Glomerular endothelial cell (primary cell): ENCODE data around the gene VPS18. TPM values are rescaled to one million over a fixed set of nuclear protein-coding genes. Genes with fewer than 3 reads are reported as not detected.
"Not testable (repeated sequence)": the region's sequence is repeated elsewhere in the genome, so short reads cannot be mapped to it uniquely, and the experiment has no call there.

Source experiments
- DNase-seq: peaks from one replicate; pipeline ENCODE4 v3.0.0-alpha.2; 2011; ENCODE audit warnings: low read depth, low spot score; ENCODE audit errors: extremely low read depth
- total RNA-seq: library from RNA; depleted of rRNA; stranded (reverse); fragments of >200 nt; gene quantifications from 2 replicates; pipeline ENCODE4 v1.2.3, GENCODE V29; 2015

The VPS18 gene
- 60.4 and 63.8 TPM in 2 replicates for total RNA-seq

- DNase-seq, result peak; percentile 63
Observed at GRCh38 chr15:40893733-40894680, at the start of gene VPS18. VPS18 (plus strand) TSS chr15:40894450; CDS start chr15:40894769, 319 bp downstream.

- DNase-seq, result no peak
Observed at GRCh38 chr15:40844696-40845030, 49.6 kb upstream of the VPS18 start.

- DNase-seq, result no peak
Observed at GRCh38 chr15:40845036-40845435, 49.2 kb upstream of the VPS18 start.

- DNase-seq, result no peak
Observed at GRCh38 chr15:40845511-40846284, 48.6 kb upstream of the VPS18 start.

DNA sequence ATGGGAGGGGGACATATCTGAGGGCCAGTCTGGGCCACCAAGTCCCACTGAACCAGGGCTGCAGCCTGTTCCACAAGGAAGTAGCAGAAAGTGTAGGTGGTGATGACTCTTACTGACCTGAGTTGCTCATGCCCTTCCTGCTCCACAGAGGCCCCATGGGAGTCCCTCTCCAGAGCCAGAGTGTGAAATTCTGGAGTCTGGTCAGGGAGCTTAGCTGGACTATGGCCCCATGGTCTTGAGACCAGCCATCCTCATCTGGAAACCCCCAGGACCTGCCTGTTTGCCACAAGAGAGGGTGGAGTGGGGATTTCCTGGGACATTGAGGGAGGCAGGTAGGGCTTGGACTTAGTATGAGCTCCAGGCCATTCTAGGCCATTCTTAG, 47.4 kb upstream of the VPS18 start:
- no peak for DNase-seq

DNA sequence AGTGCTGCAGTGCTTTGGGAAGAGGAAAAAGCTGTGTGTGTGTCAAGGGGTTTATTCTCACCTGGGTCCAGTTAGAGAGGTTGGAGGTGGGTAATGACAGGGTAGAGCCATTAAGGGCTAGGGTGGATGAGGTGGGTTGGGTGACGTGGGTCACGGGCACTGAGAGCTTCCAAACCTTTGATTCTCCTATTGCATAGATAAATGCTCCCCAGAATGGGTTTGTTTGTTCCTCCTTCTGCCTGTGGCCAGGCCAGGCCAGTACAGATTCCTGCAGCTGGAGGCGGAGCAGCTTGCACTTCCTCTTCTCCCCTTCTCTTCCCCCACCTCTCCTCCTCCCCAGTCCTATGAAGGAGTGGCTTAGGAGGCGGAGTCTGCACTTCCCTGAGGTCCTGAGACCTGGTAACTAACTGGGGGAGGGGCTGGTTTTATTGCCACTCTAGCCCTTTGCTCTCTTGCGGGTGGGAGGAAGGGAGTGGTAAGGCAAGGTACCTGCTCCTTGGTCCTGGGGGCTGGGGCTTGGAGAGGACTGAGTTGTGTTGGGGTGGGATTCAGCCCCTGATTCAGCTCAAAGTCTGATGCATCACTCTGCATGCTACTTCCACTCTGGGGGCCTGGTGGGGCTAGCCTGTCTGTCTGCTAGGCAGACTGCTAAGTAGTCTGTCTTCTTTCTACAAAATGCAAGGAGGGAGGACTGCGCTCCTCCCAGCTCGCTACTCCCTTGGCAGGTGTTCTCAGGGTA, 46.9 kb upstream of the VPS18 start:
- DNase-seq, result no peak

DNA sequence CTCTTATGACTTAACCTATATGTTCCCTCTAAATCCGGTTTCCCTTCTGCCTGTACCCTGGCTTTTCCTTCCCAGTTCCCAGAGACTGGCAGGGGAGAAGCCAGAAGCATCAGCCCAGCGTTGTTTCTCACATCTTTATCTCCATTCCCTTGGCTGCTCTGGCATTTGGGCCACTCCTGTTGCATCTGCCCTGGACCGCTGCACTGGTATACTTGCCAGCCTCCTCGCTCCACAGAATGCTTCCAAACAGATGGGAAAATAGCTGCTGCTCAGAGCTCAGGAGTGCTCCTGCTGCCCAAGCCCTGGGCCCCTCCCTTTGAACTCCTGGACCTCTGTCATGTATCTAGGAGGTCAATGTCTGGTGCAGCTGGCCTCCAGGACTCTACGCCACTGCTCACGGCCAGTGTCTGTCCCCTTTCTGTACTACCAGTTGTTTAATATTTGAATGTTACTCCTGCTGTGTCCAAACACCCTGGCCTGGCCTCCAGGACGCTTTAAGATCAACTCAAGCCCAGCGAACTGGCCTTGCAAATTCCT, 43.6 kb upstream of the VPS18 start:
- no peak for DNase-seq

- DNase-seq, result no peak
Observed at GRCh38 chr15:40852529-40852928, 41.7 kb upstream of the VPS18 start.

GRCh38 chr15:40853241-40853890, 40.9 kb upstream of the VPS18 start:
- DNase-seq, result no peak

GRCh38 chr15:40854161-40854560, 40.1 kb upstream of the VPS18 start:
- no peak for DNase-seq

- no peak for DNase-seq
Observed at GRCh38 chr15:40855706-40856234, 38.5 kb upstream of the VPS18 start.

DNA sequence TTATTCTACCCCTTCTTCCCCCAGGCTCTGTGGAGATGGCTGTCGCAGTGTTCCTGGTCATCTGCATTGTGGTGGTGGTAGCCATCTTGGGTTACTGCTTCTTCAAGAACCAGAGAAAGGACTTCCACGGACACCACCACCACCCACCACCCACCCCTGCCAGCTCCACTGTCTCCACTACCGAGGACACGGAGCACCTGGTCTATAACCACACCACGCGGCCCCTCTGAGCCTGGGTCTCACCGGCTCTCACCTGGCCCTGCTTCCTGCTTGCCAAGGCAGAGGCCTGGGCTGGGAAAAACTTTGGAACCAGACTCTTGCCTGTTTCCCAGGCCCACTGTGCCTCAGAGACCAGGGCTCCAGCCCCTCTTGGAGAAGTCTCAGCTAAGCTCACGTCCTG, 37.5 kb upstream of the VPS18 start:
- DNase-seq, result no peak

- no peak for DNase-seq
Observed at GRCh38 chr15:40857601-40858341, 36.5 kb upstream of the VPS18 start.

- no peak for DNase-seq
Observed at GRCh38 chr15:40858706-40859105, 35.5 kb upstream of the VPS18 start.

GRCh38 chr15:40859206-40859851, 34.9 kb upstream of the VPS18 start:
- DNase-seq, result peak; percentile 33

DNA sequence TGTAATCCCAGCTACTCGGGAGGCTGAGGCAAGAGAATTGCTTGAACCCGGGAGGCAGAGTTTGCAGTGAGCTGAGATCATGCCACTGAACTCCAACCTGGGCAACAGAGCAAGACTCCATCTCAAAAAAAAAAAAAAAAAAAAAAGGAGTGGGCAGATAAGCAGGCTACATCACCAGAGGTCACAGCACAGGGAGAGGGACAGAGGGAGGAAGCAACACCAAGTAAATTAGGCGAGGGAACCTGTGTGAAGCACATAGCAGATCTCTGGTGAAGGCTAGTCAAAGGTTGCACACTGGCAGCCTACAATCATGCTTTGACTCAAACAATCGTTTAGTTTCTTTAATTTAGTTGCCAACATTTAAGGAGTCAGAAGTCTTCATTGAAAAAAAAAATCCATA, 33.1 kb upstream of the VPS18 start:
- DNase-seq, result not testable (repeated sequence)

- no peak for DNase-seq
Observed at GRCh38 chr15:40863660-40864270, 30.5 kb upstream of the VPS18 start.

DNA sequence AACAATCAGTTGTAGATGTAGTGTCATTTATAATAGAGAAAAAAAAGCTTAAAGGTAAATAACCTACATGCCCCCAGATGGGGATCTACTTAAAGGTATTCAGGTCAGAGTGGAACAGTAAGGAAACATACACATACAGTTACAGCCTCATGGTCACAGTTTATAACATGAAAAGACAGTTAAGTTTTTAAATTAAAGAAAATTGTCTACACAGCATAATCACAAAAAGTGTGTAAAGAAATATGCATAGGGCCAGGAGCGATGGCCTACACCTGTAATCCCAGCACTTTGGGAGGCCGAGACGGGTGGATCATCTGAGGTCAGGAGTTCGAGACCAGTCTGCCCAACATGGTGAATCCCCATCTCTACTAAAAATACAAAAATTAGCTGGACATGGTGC, 27.1 kb upstream of the VPS18 start:
- no peak for DNase-seq

DNA sequence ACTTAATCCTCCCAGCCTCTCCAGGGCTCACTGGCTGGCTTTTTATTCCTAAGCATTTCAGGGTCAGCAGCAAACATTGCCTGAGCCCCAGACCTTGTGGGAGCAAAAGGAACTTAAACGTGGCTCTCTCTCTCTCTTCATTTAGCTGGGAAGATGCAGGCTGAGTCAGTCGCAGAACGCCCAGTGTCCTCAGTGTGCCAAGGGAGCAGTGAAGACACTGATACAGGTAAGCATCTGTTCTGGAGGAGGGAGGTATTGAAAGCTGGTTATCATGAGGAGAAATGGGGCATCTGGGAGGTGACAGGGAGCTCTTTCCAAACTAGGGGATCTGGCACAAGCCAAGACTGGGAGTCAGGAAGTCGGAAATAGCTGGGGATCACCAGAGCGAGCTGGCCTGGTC, 24.6 kb upstream of the VPS18 start:
- no peak for DNase-seq
